ENCODE data around the gene DGKI. TPM values are rescaled to one million over a fixed set of nuclear protein-coding genes. Genes with fewer than 3 reads are reported as not detected.

The DGKI gene
- total and polyA plus RNA-seq, 10 donors: 0.03 to 1.0 (median 0.45) TPM

- H3K9me3 ChIP-seq: no peaks in the 10 kb centered on the region
- H3K27me3 ChIP-seq (replicated peaks in 1 of 7): peaks cover 0 to 16% (median 0%) of the 10 kb centered on the region in 7 donors
- 57 to 75% (median 68%) methylated on average over 5 of the region's 5 CpGs for WGBS, 5 donors
- no peak overlapping the region for H3K27ac ChIP-seq
- no peaks in the 10 kb centered on the region for H3K36me3 ChIP-seq
- intact Hi-C loops (cut with DNase I; ENCODE audit: low total_unique reads): no loop called here
- DNase-seq: no peak
- H3K4me1 ChIP-seq: no peaks in the 10 kb centered on the region
- TF ChIP-seq CTCF (IDR thresholded peaks at IDR 0.05 in 8 of 11, conservative IDR thresholded peaks at IDR 0.05 in 3 of 11) (peak in 6 of 11 experiments; percentile 31 to 55 (median 47)), POLR2A (IDR thresholded peaks at IDR 0.05) (no peak), POLR2AphosphoS5 (IDR thresholded peaks at IDR 0.05) (no peak)
- H3K4me3 ChIP-seq: no peak overlapping the region
Observed at GRCh38 chr7:137606061-137606674, 240.6 kb downstream of the DGKI start.

- Histone ChIP-seq H3K9me3 (no peaks in the 10 kb centered on the region), H3K27ac (no peak overlapping the region), H3K36me3 (no peaks in the 10 kb centered on the region), H3K27me3 (replicated peaks in 1 of 7) (peaks cover 0 to 8% (median 0%) of the 10 kb centered on the region in 7 donors), H3K4me1 (no peaks in the 10 kb centered on the region), H3K4me3 (no peak overlapping the region)
- no peak for DNase-seq
- intact Hi-C loops (cut with DNase I; ENCODE audit: low total_unique reads): no loop called here
- WGBS, 5 donors: 45 to 63% (median 53%) methylated on average over 2 of the region's 2 CpGs
- TF ChIP-seq POLR2A (IDR thresholded peaks at IDR 0.05) (no peak), CTCF (IDR thresholded peaks at IDR 0.05 in 8 of 11, conservative IDR thresholded peaks at IDR 0.05 in 3 of 11) (no peak), POLR2AphosphoS5 (IDR thresholded peaks at IDR 0.05) (no peak)
Observed at GRCh38 chr7:137603043-137603442, 243.7 kb downstream of the DGKI start.

GRCh38 chr7:137601642-137602041 is 245.1 kb downstream of the DGKI start:
- H3K9me3 ChIP-seq: no peaks in the 10 kb centered on the region
- H3K36me3 ChIP-seq: no peaks in the 10 kb centered on the region
- intact Hi-C loops (cut with DNase I; ENCODE audit: low total_unique reads): no loop called here
- no peak overlapping the region for H3K4me3 ChIP-seq
- H3K27me3 ChIP-seq (replicated peaks in 1 of 7): peaks cover 0 to 8% (median 0%) of the 10 kb centered on the region in 7 donors
- no peaks in the 10 kb centered on the region for H3K4me1 ChIP-seq
- WGBS, 5 donors: 84 to 91% (median 86%) methylated on average over 6 of the region's 6 CpGs
- DNase-seq: no peak
- TF ChIP-seq POLR2AphosphoS5 (IDR thresholded peaks at IDR 0.05): no peak
- TF ChIP-seq CTCF (IDR thresholded peaks at IDR 0.05 in 8 of 11, conservative IDR thresholded peaks at IDR 0.05 in 3 of 11): no peak
- TF ChIP-seq POLR2A (IDR thresholded peaks at IDR 0.05): no peak
- no peak overlapping the region for H3K27ac ChIP-seq

- Histone ChIP-seq H3K4me1 (no peaks in the 10 kb centered on the region), H3K36me3 (no peaks in the 10 kb centered on the region), H3K27me3 (replicated peaks in 1 of 7) (no peaks in the 10 kb centered on the region), H3K27ac (no peak overlapping the region), H3K9me3 (no peaks in the 10 kb centered on the region), H3K4me3 (no peak overlapping the region)
- TF ChIP-seq POLR2AphosphoS5 (IDR thresholded peaks at IDR 0.05) (no peak), CTCF (IDR thresholded peaks at IDR 0.05 in 8 of 11, conservative IDR thresholded peaks at IDR 0.05 in 3 of 11) (no peak), POLR2A (IDR thresholded peaks at IDR 0.05) (no peak)
- no peak for DNase-seq
- intact Hi-C loops (cut with DNase I; ENCODE audit: low total_unique reads): no loop called here
- 55 to 64% (median 60%) methylated on average over 4 of the region's 4 CpGs for WGBS, 5 donors
Observed at GRCh38 chr7:137597856-137598255, 248.9 kb downstream of the DGKI start.

All from spleen (tissue), 11 donors.